ENCODE measurements around the gene RASAL3.

The RASAL3 gene

GRCh38 chr19:15448778-15449619, 15.3 kb downstream of the RASAL3 start:
- FAIRE-seq: peak; percentile 96

GRCh38 chr19:15448044-15448777, 16.1 kb downstream of the RASAL3 start:
- no peak for FAIRE-seq

GRCh38 chr19:15447057-15447456, 17.3 kb downstream of the RASAL3 start:
- FAIRE-seq: no peak

GRCh38 chr19:15445807-15446376, 18.5 kb downstream of the RASAL3 start:
- no peak for FAIRE-seq

- no peak for FAIRE-seq
Measured at GRCh38 chr19:15445227-15445605, 19.1 kb downstream of the RASAL3 start.

- no peak for FAIRE-seq
Measured at GRCh38 chr19:15444505-15445226, 19.7 kb downstream of the RASAL3 start.

- FAIRE-seq: no peak
Measured at GRCh38 chr19:15443838-15444237, 20.5 kb downstream of the RASAL3 start.

- no peak for FAIRE-seq
Measured at GRCh38 chr19:15443325-15443724, 21.0 kb downstream of the RASAL3 start.

- FAIRE-seq: no peak
Measured at GRCh38 chr19:15442142-15442920, 22.0 kb downstream of the RASAL3 start.

GRCh38 chr19:15441317-15441716, 23.0 kb downstream of the RASAL3 start:
- FAIRE-seq: no peak

GRCh38 chr19:15439821-15440641, 24.3 kb downstream of the RASAL3 start:
- FAIRE-seq: no peak

GRCh38 chr19:15439078-15439799, 25.1 kb downstream of the RASAL3 start:
- no peak for FAIRE-seq

- FAIRE-seq: no peak
Measured at GRCh38 chr19:15438577-15438976, 25.8 kb downstream of the RASAL3 start.

- FAIRE-seq: no peak
Measured at GRCh38 chr19:15438124-15438496, 26.2 kb downstream of the RASAL3 start.

- FAIRE-seq: no peak
Measured at GRCh38 chr19:15437355-15438123, 26.8 kb downstream of the RASAL3 start.

GRCh38 chr19:15436826-15437110, 27.6 kb downstream of the RASAL3 start:
- FAIRE-seq: no peak

- no peak for FAIRE-seq
Measured at GRCh38 chr19:15436012-15436825, 28.1 kb downstream of the RASAL3 start.

GRCh38 chr19:15433519-15434069, 30.8 kb downstream of the RASAL3 start:
- no peak for FAIRE-seq
